ENCODE results near the gene TMEM98. TPM values are rescaled to one million over a fixed set of nuclear protein-coding genes. Genes with fewer than 3 reads are reported as not detected.
A peak's percentile ranks its signal among the peaks of the same experiment; 100 is the strongest.

The TMEM98 gene, protein sequence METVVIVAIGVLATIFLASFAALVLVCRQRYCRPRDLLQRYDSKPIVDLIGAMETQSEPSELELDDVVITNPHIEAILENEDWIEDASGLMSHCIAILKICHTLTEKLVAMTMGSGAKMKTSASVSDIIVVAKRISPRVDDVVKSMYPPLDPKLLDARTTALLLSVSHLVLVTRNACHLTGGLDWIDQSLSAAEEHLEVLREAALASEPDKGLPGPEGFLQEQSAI
- total RNA-seq, result 50.6 TPM

DNA sequence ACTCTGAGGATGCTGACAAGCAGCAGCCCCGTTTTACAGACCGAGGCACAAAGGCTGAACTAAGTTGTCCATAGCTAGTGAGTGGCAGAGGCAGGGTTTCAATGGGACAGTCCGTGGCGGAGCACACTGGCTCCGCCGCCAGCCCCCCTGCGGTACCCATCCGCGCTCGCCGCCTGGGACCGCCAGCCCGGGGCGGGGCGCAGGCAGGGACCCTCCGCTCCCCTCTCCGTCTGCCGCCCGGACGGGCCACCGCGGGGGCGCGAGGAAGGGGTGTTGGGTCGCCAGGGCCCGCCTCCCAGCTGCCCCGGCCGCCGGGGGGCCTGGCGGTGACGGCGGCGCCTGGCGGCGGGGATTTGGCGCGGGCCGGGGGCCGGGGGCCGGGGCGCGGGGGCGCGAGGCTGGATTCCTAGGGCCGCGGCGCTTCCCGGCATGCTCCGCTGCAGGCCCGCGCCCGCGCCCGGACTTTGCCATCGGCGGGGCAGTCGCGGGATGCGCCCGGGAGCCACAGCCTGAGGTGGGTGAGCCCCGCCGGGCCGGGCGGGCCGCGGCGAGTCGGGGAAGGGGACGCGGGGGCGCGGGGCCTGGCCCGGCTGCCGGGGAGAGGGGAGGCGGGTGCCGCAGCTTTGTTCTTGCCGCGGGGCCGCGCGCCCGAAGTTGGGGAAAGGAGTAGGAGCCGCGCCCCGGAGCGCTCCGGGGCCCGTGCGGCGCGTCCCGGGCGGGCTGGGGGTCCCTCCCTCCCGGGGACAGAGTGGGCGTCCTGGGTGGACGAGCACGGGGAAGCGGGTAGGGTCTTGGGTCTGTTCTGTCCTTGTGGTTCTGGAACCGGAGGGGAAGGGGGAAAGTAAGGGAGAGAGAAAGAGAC is at the start of gene TMEM98:
TMEM98 (plus strand) TSS at position 430 of the 862 bp plus-strand sequence. CDS start 3,376 bp downstream, outside the sequence.
- H3K4me3 ChIP-seq, result peak within 1 kb of the TSS; percentile 78 to 85
- TF ChIP-seq, protein P1, sequence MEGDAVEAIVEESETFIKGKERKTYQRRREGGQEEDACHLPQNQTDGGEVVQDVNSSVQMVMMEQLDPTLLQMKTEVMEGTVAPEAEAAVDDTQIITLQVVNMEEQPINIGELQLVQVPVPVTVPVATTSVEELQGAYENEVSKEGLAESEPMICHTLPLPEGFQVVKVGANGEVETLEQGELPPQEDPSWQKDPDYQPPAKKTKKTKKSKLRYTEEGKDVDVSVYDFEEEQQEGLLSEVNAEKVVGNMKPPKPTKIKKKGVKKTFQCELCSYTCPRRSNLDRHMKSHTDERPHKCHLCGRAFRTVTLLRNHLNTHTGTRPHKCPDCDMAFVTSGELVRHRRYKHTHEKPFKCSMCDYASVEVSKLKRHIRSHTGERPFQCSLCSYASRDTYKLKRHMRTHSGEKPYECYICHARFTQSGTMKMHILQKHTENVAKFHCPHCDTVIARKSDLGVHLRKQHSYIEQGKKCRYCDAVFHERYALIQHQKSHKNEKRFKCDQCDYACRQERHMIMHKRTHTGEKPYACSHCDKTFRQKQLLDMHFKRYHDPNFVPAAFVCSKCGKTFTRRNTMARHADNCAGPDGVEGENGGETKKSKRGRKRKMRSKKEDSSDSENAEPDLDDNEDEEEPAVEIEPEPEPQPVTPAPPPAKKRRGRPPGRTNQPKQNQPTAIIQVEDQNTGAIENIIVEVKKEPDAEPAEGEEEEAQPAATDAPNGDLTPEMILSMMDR (IDR thresholded peaks at IDR 0.05), result no peak
- DNase-seq (ENCODE audit: low spot score in 2 of 2), result no peak
- no peaks in the 10 kb centered on the region for H3K36me3 ChIP-seq
- H3K27ac ChIP-seq, result peak within 1 kb of the TSS; percentile 69 to 88
- intact Hi-C loops (cut with DNase I), result loop anchor here (5.0 kb wide), 2 partner anchors 271 to 431 kb away; no protein-coding TSS in a partner anchor
- peaks cover 3 to 10% of the 10 kb centered on the region in 2 donors for H3K4me1 ChIP-seq
- no peaks in the 10 kb centered on the region for H3K27me3 ChIP-seq
- H3K9me3 ChIP-seq, result no peaks in the 10 kb centered on the region

DNA sequence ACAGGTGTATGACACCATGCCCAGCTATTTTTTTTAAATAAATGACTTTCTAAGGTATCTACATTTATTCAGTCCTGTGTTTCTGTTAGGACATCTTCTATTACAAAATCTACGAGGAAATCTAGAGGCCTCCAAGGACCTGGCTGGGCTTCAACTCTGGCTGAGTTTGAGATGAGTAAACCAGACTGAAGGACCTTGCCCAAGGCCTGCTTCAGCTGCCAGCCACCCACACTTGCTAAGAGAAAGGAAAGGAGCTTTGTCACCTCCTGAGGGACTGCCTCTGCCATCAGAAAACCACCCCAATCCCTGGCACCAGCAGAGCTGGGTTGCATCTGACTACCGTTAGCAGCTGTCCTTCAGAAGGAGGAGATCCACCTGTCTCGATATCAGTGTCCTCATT is 49.7 kb upstream of the TMEM98 start:
- TF ChIP-seq, protein P1 (IDR thresholded peaks at IDR 0.05), result no peak
- intact Hi-C loops (cut with DNase I), result loop anchor here (5.0 to 10.0 kb wide), 3 partner anchors 223 to 396 kb away; no protein-coding TSS in a partner anchor
- peak overlapping the region; percentile 77 to 98 for H3K27ac ChIP-seq
- H3K36me3 ChIP-seq, result no peaks in the 10 kb centered on the region
- DNase-seq (ENCODE audit: low spot score in 2 of 2), result peak; percentile 33 to 92
- peaks cover 4 to 19% of the 10 kb centered on the region in 2 donors for H3K4me1 ChIP-seq
- no peak overlapping the region for H3K4me3 ChIP-seq
- H3K9me3 ChIP-seq, result no peaks in the 10 kb centered on the region
- no peaks in the 10 kb centered on the region for H3K27me3 ChIP-seq

DNA sequence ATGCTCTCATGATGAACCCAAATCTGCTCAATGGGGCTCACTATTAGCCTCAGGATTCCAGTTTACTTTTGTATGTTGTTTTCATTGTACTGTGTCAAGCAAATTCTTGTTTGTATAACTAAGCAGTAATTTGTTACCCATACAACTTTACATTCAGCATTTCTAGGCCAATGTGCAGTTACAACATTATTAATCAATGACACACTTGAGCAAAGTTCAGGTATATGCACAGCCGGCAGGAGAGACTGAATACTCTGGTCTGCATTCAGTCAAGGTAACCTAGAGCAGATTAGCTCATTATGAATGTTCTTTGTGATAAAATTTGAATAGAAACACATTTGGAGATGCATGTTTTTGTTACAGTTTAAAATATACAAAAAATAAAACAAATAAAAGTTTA is 48.8 kb upstream of the TMEM98 start:
- Histone ChIP-seq H3K9me3 (no peaks in the 10 kb centered on the region), H3K36me3 (no peaks in the 10 kb centered on the region), H3K4me1 (peaks cover 4 to 10% of the 10 kb centered on the region in 2 donors), H3K4me3 (no peak overlapping the region), H3K27me3 (no peaks in the 10 kb centered on the region), H3K27ac (no peak overlapping the region)
- intact Hi-C loops (cut with DNase I), result loop anchor here (5.0 to 10.0 kb wide), 3 partner anchors 224 to 397 kb away; no protein-coding TSS in a partner anchor
- TF ChIP-seq, protein P1 (IDR thresholded peaks at IDR 0.05), result no peak
- no peak for DNase-seq (ENCODE audit: low spot score in 2 of 2)

DNA sequence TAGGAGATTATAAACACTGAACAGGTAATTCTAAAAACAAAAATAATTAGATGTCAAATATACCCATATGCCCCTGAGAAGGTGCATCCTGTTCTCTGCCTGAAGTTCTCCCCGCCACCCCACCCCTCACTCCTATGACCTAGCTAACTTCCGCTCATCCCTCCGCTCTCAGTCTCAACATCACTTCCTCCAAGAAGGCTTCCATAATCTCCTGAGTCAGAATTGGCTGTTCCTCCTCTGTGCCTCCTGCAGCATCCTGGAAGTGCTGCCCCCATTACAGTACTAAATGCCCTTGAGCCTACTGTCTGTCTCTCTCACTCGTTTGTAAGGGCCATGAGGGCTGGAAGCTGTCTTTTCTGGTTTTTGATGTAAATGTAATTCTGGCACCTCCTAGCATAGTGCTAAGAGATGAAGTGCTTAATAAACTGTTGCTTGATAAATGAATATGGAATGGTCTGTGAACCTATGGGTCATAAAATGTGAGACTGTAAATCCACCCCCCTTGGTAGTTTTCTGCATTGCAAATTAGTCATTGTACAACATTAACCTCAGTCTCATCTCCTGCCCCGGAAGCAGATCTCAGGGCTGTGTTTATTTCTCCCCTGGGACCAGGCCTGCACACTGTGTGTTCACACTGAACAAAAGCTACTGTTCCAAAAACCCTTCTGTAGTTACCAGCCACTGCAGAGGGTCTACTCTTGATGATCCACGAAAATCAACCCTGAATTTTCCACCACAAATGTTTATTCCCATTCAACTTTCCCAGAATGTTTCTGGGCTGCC is 47.1 kb upstream of the TMEM98 start:
- no peaks in the 10 kb centered on the region for H3K36me3 ChIP-seq
- H3K9me3 ChIP-seq, result no peaks in the 10 kb centered on the region
- H3K27me3 ChIP-seq, result no peaks in the 10 kb centered on the region
- H3K4me3 ChIP-seq, result no peak overlapping the region
- no peak overlapping the region for H3K27ac ChIP-seq
- intact Hi-C loops (cut with DNase I), result no loop called here
- H3K4me1 ChIP-seq, result peaks cover 4 to 7% of the 10 kb centered on the region in 2 donors
- DNase-seq (ENCODE audit: low spot score in 2 of 2), result no peak
- TF ChIP-seq, protein P1 (IDR thresholded peaks at IDR 0.05), result no peak

DNA sequence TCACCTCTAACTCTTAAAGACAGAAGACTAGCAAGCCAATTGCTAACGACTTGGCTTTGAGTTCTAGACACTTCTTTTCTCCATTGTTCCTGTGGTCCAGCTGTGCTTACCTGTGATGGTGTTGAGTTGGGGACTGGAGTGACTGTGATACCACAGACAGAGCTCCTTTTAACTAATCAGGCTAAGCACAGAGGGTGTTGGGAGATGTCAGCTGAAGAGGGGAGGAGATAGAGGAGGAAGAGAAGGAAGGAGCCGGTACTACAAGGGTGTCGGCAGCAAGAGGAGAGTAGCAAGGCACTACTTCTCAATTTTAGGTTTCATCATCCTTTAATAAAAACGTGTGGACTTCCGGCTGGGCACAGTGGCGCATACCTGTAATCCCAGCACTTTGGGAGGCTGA is 45.9 kb upstream of the TMEM98 start:
- no peaks in the 10 kb centered on the region for H3K36me3 ChIP-seq
- H3K27ac ChIP-seq, result no peak overlapping the region
- no peak for DNase-seq (ENCODE audit: low spot score in 2 of 2)
- TF ChIP-seq, protein P1 (IDR thresholded peaks at IDR 0.05), result no peak
- H3K4me3 ChIP-seq, result no peak overlapping the region
- intact Hi-C loops (cut with DNase I), result no loop called here
- no peaks in the 10 kb centered on the region for H3K27me3 ChIP-seq
- peaks cover 4 to 7% of the 10 kb centered on the region in 2 donors for H3K4me1 ChIP-seq
- no peaks in the 10 kb centered on the region for H3K9me3 ChIP-seq
